GM12878 (cell line): ENCODE data around the gene ACSS1. TPM values are rescaled to one million over a fixed set of nuclear protein-coding genes. Genes with fewer than 3 reads are reported as not detected.

Experiments used
- ATAC-seq: fragments of 200-7000 bp; cut with Tn5 transposase; 3 replicates; pipeline ENCODE4 v1.9.1; 2020; ENCODE audit warnings: mild to moderate bottlenecking, moderate library complexity
- BruUV-seq: library from RNA; stranded (reverse); fragments of 400-500 nt; replicated peaks from 2 replicates; lab custom pipeline; 2021; lab: Mats Ljungman, UMichigan
- CTCF ChIA-PET: fragments of 300-600 bp; sonication (Branson Sonifier 250); formaldehyde crosslinking; extraction: SDS; loops from one replicate; lab custom pipeline; 2021; ENCODE audit warnings: inconsistent platforms; lab: Yijun Ruan, JAX
- POLR2A ChIA-PET: fragments of 350-600 bp; formaldehyde crosslinking; extraction: SDS; loops from one replicate; lab custom pipeline; 2021; ENCODE audit warnings: inconsistent platforms; lab: Charles Lee
- RAD21 ChIA-PET: fragments of 300-600 bp; sonication (Branson Sonifier 250); formaldehyde crosslinking; loops from one replicate; lab custom pipeline; 2023; ENCODE audit warnings: antibody characterized with exemption; ENCODE audit not compliant: unreplicated experiment; lab: Charles Lee
- SMC1A ChIA-PET: fragments of 300-600 bp; sonication (Branson Sonifier 250); formaldehyde crosslinking; loops from one replicate; lab custom pipeline; 2023; ENCODE audit not compliant: unreplicated experiment, uncharacterized antibody; lab: Charles Lee
- DNase-seq: peaks from one replicate; pipeline ENCODE4 v3.0.0-alpha.2; 2011; ENCODE audit warnings: low read depth, low spot score
- FAIRE-seq: peaks from 3 replicates; lab custom pipeline; 2011; peaks lifted over from hg19 to GRCh38; lab: Jason Lieb, UNC
- H2AFZ ChIP-seq: 2 replicates; pipeline ENCODE4 v1.6.0; 2011; ENCODE audit warnings: low read depth, low read length, control low read depth; ENCODE audit not compliant: control insufficient read depth
- H3K27ac ChIP-seq: 2 replicates; pipeline ENCODE4 v1.5.1; 2011; ENCODE audit warnings: control low read depth; ENCODE audit not compliant: control insufficient read depth, insufficient read depth
- H3K27me3 ChIP-seq, 2 experiments: replicated peaks in 1 of 2; 2 replicates each; pipeline versions ENCODE4 v1.6.0 to v1.6.1; 2011; ENCODE audit warnings: low read length in 1 of 2; ENCODE audit not compliant: control insufficient read depth in 2 of 2, insufficient read depth in 2 of 2
- H3K36me3 ChIP-seq, 2 experiments: 2 replicates each; pipeline ENCODE4 v1.5.1; 2011; ENCODE audit warnings: low read length in 1 of 2; ENCODE audit not compliant: control insufficient read depth in 2 of 2, insufficient read depth in 2 of 2
- H3K4me1 ChIP-seq: 2 replicates; pipeline ENCODE4 v1.6.1; 2011; ENCODE audit warnings: mild to moderate bottlenecking, low read length, moderate library complexity, mixed read lengths; ENCODE audit not compliant: control insufficient read depth, insufficient read depth
- H3K4me2 ChIP-seq: 2 replicates; pipeline ENCODE4 v1.6.0; 2011; ENCODE audit warnings: control low read depth; ENCODE audit not compliant: control insufficient read depth, insufficient read depth
- H3K4me3 ChIP-seq: fragments of 200-600 bp; sonication (generic); 2 replicates; pipeline ENCODE4 v1.5.1; 2016
- H3K79me2 ChIP-seq: 2 replicates; pipeline ENCODE4 v1.6.0; 2011; ENCODE audit warnings: low read length; ENCODE audit not compliant: control insufficient read depth, insufficient read depth
- H3K9ac ChIP-seq: 2 replicates; pipeline ENCODE4 v1.8.0; 2011; ENCODE audit warnings: low read length, control low read depth, mixed read lengths; ENCODE audit not compliant: control insufficient read depth, insufficient read depth
- H3K9me3 ChIP-seq: replicated peaks from 3 replicates; pipeline ENCODE4 v1.5.1; 2011; ENCODE audit warnings: mild to moderate bottlenecking, low read length; ENCODE audit not compliant: control insufficient read depth, insufficient read depth
- H4K20me1 ChIP-seq: 2 replicates; pipeline ENCODE4 v1.6.0; 2011; ENCODE audit not compliant: control insufficient read depth, insufficient read depth
- ATF3 ChIP-seq: IDR thresholded peaks from 2 replicates; pipeline ENCODE4 v1.6.1; 2011; ENCODE audit warnings: low read depth, mild to moderate bottlenecking, low read length, moderate library complexity, borderline replicate concordance; ENCODE audit errors: extremely low read depth
- BCL11A ChIP-seq: IDR thresholded peaks from 2 replicates; pipeline ENCODE4 v1.6.1; 2011; ENCODE audit warnings: low read depth, low read length
- CREM ChIP-seq: IDR thresholded peaks from 2 replicates; pipeline ENCODE4 v1.6.1; 2014; ENCODE audit warnings: antibody characterized with exemption, low read depth
- GABPA ChIP-seq: IDR thresholded peaks from 2 replicates; pipeline ENCODE4 v1.6.1; 2014; ENCODE audit warnings: antibody characterized with exemption, low read depth, mild to moderate bottlenecking, inconsistent platforms
- GATAD2B ChIP-seq: fragments of 450-650 bp; conservative IDR thresholded peaks from 2 replicates; pipeline ENCODE4 v1.6.1; 2017; ENCODE audit warnings: low read depth, mild to moderate bottlenecking, moderate library complexity
- NBN ChIP-seq: fragments of 450-650 bp; IDR thresholded peaks from 2 replicates; pipeline ENCODE4 v1.6.1; 2016
- PBX3 ChIP-seq: IDR thresholded peaks from 2 replicates; pipeline ENCODE4 v1.6.1; 2011; ENCODE audit warnings: mild to moderate bottlenecking, low read depth, low read length, moderate library complexity; ENCODE audit not compliant: insufficient replicate concordance
- POLR2A ChIP-seq: IDR thresholded peaks from 2 replicates; pipeline ENCODE4 v1.6.1; 2011; ENCODE audit warnings: low read depth, mild to moderate bottlenecking, low read length
- SMC3 ChIP-seq: IDR thresholded peaks from 2 replicates; pipeline ENCODE4 v1.6.1; 2011; ENCODE audit warnings: low read length, improper control_type of control experiment, borderline replicate concordance
- WGBS: methylation state at CpG from one replicate; pipeline ENCODE4 v1.1.6; 2016; ENCODE audit warnings: low lambda C conversion rate; ENCODE audit not compliant: insufficient replicate concordance, insufficient coverage; ENCODE audit errors: missing lambda C conversion rate; 5-methylcytosine and 5-hydroxymethylcytosine counted together
- in situ Hi-C: fragments of 300-500 bp; cut with MboI; formaldehyde crosslinking; loops from 9 replicates; pipeline ENCODE4 v1.14.3; 2018; ENCODE audit warnings: mixed read lengths
- intact Hi-C: fragments of 100-400 bp; cut with micrococcal nuclease; formaldehyde crosslinking; loops from one replicate; pipeline ENCODE4 v1.14.2; 2022; ENCODE audit not compliant: unreplicated experiment
- polyA plus RNA-seq, 11 experiments: library from polyadenylated mRNA; depleted of rRNA in 4 of 11; unstranded in 6 of 11; stranded (reverse) in 5 of 11; fragments of >200 nt; fragmentation: Nextera tagmentation in 4 of 11; fragmentation: Illumina TruSeq in 1 of 11; extraction: Ambion mirVana in 4 of 11; extraction: Trizol in 1 of 11; gene quantifications; 1 replicate in 1 of 11; 2 replicates in 10 of 11; pipeline versions ENCODE4 v1.2.1 to v1.2.3, GENCODE V29; 2011 to 2016; ENCODE audit warnings: inconsistent platforms in 2 of 11, missing spikeins in 2 of 11, low read depth in 1 of 11
- total RNA-seq, 4 experiments: library from RNA; depleted of rRNA in 3 of 4; stranded (reverse); fragments of >200 nt in 3 of 4; fragmentation: Illumina TruSeq in 1 of 4; extraction: Trizol in 1 of 4; gene quantifications; 2 replicates each; pipeline versions ENCODE4 v1.2.1 to v1.2.3, GENCODE V29; 2013 to 2021

Gene ACSS1
- total and polyA plus RNA-seq, 10 of the 15 experiments (the other 5 are each of a cell fraction or from before 2014, with no cell fraction given) = 1.3 to 44.9 (median 31.1) TPM

GRCh38 chr20:24962510-24962909 lies 95.4 kb downstream of the ACSS1 start:
- BruUV-seq = no TSS peak
- in situ Hi-C loops (no loop called here), intact Hi-C loops (no loop called here)
- H3K79me2 ChIP-seq = no peaks in the 10 kb centered on the region
- ChIA-PET SMC1A (no interaction called here), RAD21 (no interaction called here), CTCF (interaction anchor here (0.6 to 2.2 kb wide), 2 partner anchors 24 to 32 kb away, joined by 3 to 7 read pairs; no protein-coding TSS in a partner anchor), POLR2A (no interaction called here)
- H3K27ac ChIP-seq = no peak overlapping the region
- peaks cover 5 to 18% of the 10 kb centered on the region in 2 experiments; a peak in 3 of 4 replicates for H3K36me3 ChIP-seq
- 97% methylated on average over 6 of the region's 6 CpGs for WGBS
- DNase-seq = no peak
- no peak overlapping the region for H2AFZ ChIP-seq
- no peak for ATAC-seq
- H3K9ac ChIP-seq = no peak overlapping the region
- no peaks in the 10 kb centered on the region for H4K20me1 ChIP-seq
- H3K4me1 ChIP-seq = no peaks in the 10 kb centered on the region
- no peak overlapping the region for H3K4me2 ChIP-seq
- H3K27me3 ChIP-seq = no peaks in the 10 kb centered on the region
- H3K9me3 ChIP-seq = no peaks in the 10 kb centered on the region
- no peak for FAIRE-seq
- TF ChIP-seq CREM = no peak
- TF ChIP-seq ATF3 = no peak
- no peak for TF ChIP-seq BCL11A
- no peak for TF ChIP-seq PBX3
- TF ChIP-seq SMC3 = no peak
- TF ChIP-seq NBN = no peak
- TF ChIP-seq POLR2A = no peak
- no peak for TF ChIP-seq GATAD2B
- H3K4me3 ChIP-seq = no peak overlapping the region

DNA sequence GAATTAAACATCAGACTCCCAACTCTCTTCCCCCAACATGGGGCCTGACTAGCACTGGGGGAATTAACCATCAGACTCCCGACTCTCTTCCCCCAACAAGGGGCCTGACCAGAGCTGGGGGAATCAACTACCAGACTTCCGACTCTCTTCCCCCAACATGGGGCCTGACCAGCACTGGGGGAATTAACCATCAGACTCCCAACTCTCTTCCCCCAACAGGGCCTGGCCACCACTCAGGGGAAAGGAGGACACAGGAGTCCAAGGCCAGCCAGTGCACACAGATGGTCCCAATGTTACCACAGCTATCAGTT lies 95.8 kb downstream of the ACSS1 start:
- in situ Hi-C loops = no loop called here
- Histone ChIP-seq H3K4me1 (no peaks in the 10 kb centered on the region), H3K9me3 (no peaks in the 10 kb centered on the region), H4K20me1 (no peaks in the 10 kb centered on the region), H3K79me2 (no peaks in the 10 kb centered on the region), H3K9ac (no peak overlapping the region), H3K4me2 (no peak overlapping the region), H3K27ac (no peak overlapping the region), H2AFZ (no peak overlapping the region), H3K27me3 (no peaks in the 10 kb centered on the region), H3K4me3 (no peak overlapping the region), H3K36me3 (peaks cover 5 to 16% of the 10 kb centered on the region in 2 experiments; a peak in 3 of 4 replicates)
- DNase-seq (no peak), FAIRE-seq (no peak), ATAC-seq (no peak)
- intact Hi-C loops = no loop called here
- 100% methylated on average over 2 of the region's 2 CpGs for WGBS
- ChIA-PET CTCF (interaction anchor here (0.6 to 2.2 kb wide), 3 partner anchors 9 to 32 kb away, joined by 3 to 7 read pairs (median 3); no protein-coding TSS in a partner anchor), POLR2A (no interaction called here), RAD21 (no interaction called here), SMC1A (no interaction called here)
- no TSS peak for BruUV-seq
- no peak for TF ChIP-seq GABPA
- TF ChIP-seq, all 136 proteins: peak for 0
